Spleen (tissue), 7 donors: ENCODE data around the gene DPYSL5.

ENCODE experiments used
- CTCF ChIP-seq, 11 experiments: fragments of 200-600 bp in 7 of 11; fragments of 450-650 bp in 4 of 11; sonication (generic) in 4 of 11; IDR thresholded peaks in 8 of 11; conservative IDR thresholded peaks in 3 of 11; 1 replicate in 7 of 11; 2 replicates in 4 of 11; pipeline versions ENCODE4 v1.4.0 to v1.8.0; 2016 to 2021; ENCODE audit warnings: antibody characterized with exemption in 11 of 11, inconsistent platforms in 4 of 11, mild to moderate bottlenecking in 1 of 11
- POLR2A ChIP-seq, 3 donors: fragments of 450-650 bp; IDR thresholded peaks; one replicate each; pipeline ENCODE4 v1.5.1; 2017; ENCODE audit warnings: antibody characterized with exemption in 3 of 3, mild to moderate bottlenecking in 1 of 3
- POLR2AphosphoS5 ChIP-seq, 3 donors: sonication (generic); formaldehyde crosslinking; IDR thresholded peaks; one replicate each; pipeline ENCODE4 v1.5.1; 2017; ENCODE audit warnings: antibody characterized with exemption in 3 of 3
- donor health status: DM: no; HTN: no; CAD: no; lungs with moderate emphysema.
- donor health status: DM: no; HTN: no; CAD: no.
- donor health status: DM: no; HTN: no; CAD: no.

- TF ChIP-seq CTCF (IDR thresholded peaks at IDR 0.05 in 8 of 11, conservative IDR thresholded peaks at IDR 0.05 in 3 of 11) (no peak), POLR2A (IDR thresholded peaks at IDR 0.05) (no peak), POLR2AphosphoS5 (IDR thresholded peaks at IDR 0.05) (no peak)
Measured at GRCh38 chr2:26985807-26986206, 137.9 kb downstream of the DPYSL5 start.
